PC-9 (cell line): Measurements from ENCODE around the gene CD93. TPM values are rescaled to one million over a fixed set of nuclear protein-coding genes. Genes with fewer than 3 reads are reported as not detected.

ENCODE experiments used
- BruUV-seq: library from RNA; stranded (reverse); fragments of 400-500 nt; replicated peaks from 2 replicates; lab custom pipeline; 2021; lab: Mats Ljungman, UMichigan
- CTCF ChIA-PET: fragments of 300-600 bp; sonication (Branson Sonifier 250); formaldehyde crosslinking; loops from one replicate; lab custom pipeline; 2022; ENCODE audit warnings: antibody characterized with exemption; lab: Charles Lee
- POLR2A ChIA-PET: fragments of 300-600 bp; sonication (Branson Sonifier 250); formaldehyde crosslinking; loops from one replicate; lab custom pipeline; 2022; ENCODE audit warnings: antibody characterized with exemption; ENCODE audit not compliant: unreplicated experiment; lab: Charles Lee
- DNase-seq, 2 experiments: peaks; one replicate each; pipeline versions ENCODE4 v3.0.0 to v3.0.0-alpha.2; 2015 to 2022; ENCODE audit warnings: mixed read lengths in 1 of 2
- H2AFZ ChIP-seq: fragments of 200-600 bp; sonication (generic); 2 replicates; pipeline ENCODE4 v1.8.1; 2017; ENCODE audit warnings: antibody characterized with exemption
- H3F3A ChIP-seq: fragments of 200-600 bp; sonication (generic); 2 replicates; pipeline ENCODE4 v1.8.1; 2017; ENCODE audit warnings: antibody characterized with exemption, mild to moderate bottlenecking, low read depth; ENCODE audit not compliant: insufficient read depth
- H3K27ac ChIP-seq: fragments of 200-600 bp; sonication (generic); 2 replicates; pipeline ENCODE4 v1.6.1; 2016; ENCODE audit warnings: mixed run types
- H3K27me3 ChIP-seq: fragments of 200-600 bp; sonication (generic); 2 replicates; pipeline ENCODE4 v1.6.1; 2016; ENCODE audit warnings: low read depth, mixed run types; ENCODE audit not compliant: insufficient read depth
- H3K36me3 ChIP-seq: fragments of 200-600 bp; sonication (generic); 2 replicates; pipeline ENCODE4 v1.6.1; 2016; ENCODE audit warnings: low read depth, mixed run types
- H3K4me1 ChIP-seq: fragments of 200-600 bp; sonication (generic); replicated peaks from 2 replicates; pipeline ENCODE4 v1.6.1; 2016; ENCODE audit warnings: mixed run types; ENCODE audit not compliant: insufficient read depth
- H3K4me2 ChIP-seq: fragments of 200-600 bp; sonication (generic); 2 replicates; pipeline ENCODE4 v1.6.1; 2017; ENCODE audit warnings: mixed run types
- H3K4me3 ChIP-seq: fragments of 200-600 bp; sonication (generic); 2 replicates; pipeline ENCODE4 v1.6.1; 2016; ENCODE audit warnings: mixed run types
- H3K79me2 ChIP-seq: fragments of 200-600 bp; sonication (generic); 2 replicates; pipeline ENCODE4 v1.6.1; 2017; ENCODE audit warnings: low read depth, mixed run types
- H3K9me2 ChIP-seq: fragments of 200-600 bp; sonication (generic); 2 replicates; pipeline ENCODE4 v1.8.1; 2017; ENCODE audit warnings: mild to moderate bottlenecking; ENCODE audit not compliant: insufficient read depth
- H3K9me3 ChIP-seq: fragments of 200-600 bp; sonication (generic); 2 replicates; pipeline ENCODE4 v1.8.1; 2016; ENCODE audit warnings: low read depth; ENCODE audit not compliant: insufficient read depth
- H4K20me1 ChIP-seq: fragments of 200-600 bp; sonication (generic); 2 replicates; pipeline ENCODE4 v1.8.1; 2017; ENCODE audit not compliant: insufficient read depth
- CTCF ChIP-seq: fragments of 200-600 bp; sonication (generic); conservative IDR thresholded peaks from 2 replicates; pipeline ENCODE4 v1.6.1; 2017; ENCODE audit warnings: mixed run types, antibody characterized with exemption, mild to moderate bottlenecking, moderate library complexity
- EZH2 ChIP-seq: fragments of 200-600 bp; sonication (generic); IDR thresholded peaks from 2 replicates; pipeline ENCODE4 v1.8.0; 2017; ENCODE audit warnings: antibody characterized with exemption, low read depth
- intact Hi-C: fragments of 100-400 bp; cut with micrococcal nuclease; formaldehyde crosslinking; loops from one replicate; pipeline ENCODE4 v1.10.0; 2022; ENCODE audit not compliant: unreplicated experiment
- total RNA-seq: library from RNA; stranded (reverse); gene quantifications from 2 replicates; pipeline ENCODE4 v1.2.3, GENCODE V29; 2021

The CD93 gene
- total RNA-seq, 1 experiment from 2014 or later, result 0.07 TPM

DNA sequence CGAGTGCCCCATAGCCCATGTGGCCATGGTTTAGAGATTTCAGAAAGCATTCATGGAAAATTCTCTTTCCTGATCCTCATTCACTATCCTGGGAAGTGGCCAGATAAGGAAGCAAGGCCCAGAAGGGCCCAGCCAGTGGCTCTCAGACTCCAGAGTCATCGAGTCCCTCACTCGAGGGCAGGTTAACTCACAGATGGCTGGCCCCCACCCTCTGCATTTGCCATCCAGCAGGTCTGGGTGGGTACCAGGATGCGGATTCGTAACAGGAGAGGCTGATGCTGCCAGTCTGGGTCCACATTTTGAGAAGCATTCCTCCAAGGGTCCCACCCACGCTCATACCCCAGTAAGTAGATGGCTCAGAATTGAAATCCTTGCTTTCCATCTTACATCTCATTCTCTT lies 54.8 kb downstream of the CD93 start:
- Histone ChIP-seq H3K27ac (no peak overlapping the region), H3K27me3 (peaks cover 14% of the 10 kb centered on the region; the same call in 1 of the 2 replicates), H3F3A (no peaks in the 10 kb centered on the region), H3K79me2 (no peaks in the 10 kb centered on the region), H2AFZ (no peak overlapping the region), H3K9me3 (no peaks in the 10 kb centered on the region), H3K4me1 (no peaks in the 10 kb centered on the region), H4K20me1 (no peaks in the 10 kb centered on the region), H3K4me3 (no peak overlapping the region), H3K4me2 (no peak overlapping the region), H3K9me2 (no peaks in the 10 kb centered on the region), H3K36me3 (no peaks in the 10 kb centered on the region)
- ChIA-PET POLR2A (no interaction called here), CTCF (no interaction called here)
- no peak for TF ChIP-seq CTCF
- TF ChIP-seq EZH2, result no peak
- no peak for DNase-seq
- intact Hi-C loops, result no loop called here
- no TSS peak for BruUV-seq

Other genes with a start within 250 kb of the CD93 start
- gene SSTR4, start 51.0 kb downstream of the CD93 start, total RNA-seq, result not detected in 2 replicates
- gene THBD, start 36.7 kb downstream of the CD93 start, total RNA-seq, result 1.7 and 3.0 TPM in 2 replicates